ENCODE results near the gene AKR1A1.
"Not testable (repeated sequence)": the region's sequence is repeated elsewhere in the genome, so short reads cannot be mapped to it uniquely, and the experiment has no call there.

AKR1A1 gene

GRCh38 chr1:45523975-45524374, 26.7 kb upstream of the AKR1A1 start:
- not testable (repeated sequence) for DNase-seq (ENCODE audit: low read depth)

- no peak for DNase-seq (ENCODE audit: low read depth)
Observed at GRCh38 chr1:45526135-45526644, 24.4 kb upstream of the AKR1A1 start.

DNA sequence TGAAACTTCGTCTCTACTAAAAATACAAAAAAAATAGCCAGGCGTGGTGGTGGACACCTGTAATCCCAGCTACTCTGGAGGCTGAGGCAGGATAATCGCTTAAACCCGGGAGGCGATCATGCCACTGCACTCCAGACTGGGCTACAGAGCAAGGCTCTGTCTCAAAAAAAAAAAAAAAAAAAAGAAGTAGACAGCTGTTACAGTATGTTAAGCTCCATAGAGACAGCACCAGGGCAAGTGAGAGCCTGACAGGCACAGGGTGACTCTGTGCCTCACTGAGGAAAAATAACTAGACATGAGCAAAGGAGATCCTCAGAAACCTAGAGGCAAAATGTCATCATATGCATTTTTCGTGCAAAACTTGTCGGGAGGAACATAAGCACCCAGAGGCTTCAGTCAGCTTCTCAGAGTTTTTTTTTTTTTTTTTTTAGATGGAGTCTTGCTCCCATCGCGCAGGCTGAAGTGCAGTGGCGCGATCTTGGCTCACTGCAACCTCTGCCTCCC, 19.9 kb upstream of the AKR1A1 start:
- DNase-seq (ENCODE audit: low read depth), result no peak

DNA sequence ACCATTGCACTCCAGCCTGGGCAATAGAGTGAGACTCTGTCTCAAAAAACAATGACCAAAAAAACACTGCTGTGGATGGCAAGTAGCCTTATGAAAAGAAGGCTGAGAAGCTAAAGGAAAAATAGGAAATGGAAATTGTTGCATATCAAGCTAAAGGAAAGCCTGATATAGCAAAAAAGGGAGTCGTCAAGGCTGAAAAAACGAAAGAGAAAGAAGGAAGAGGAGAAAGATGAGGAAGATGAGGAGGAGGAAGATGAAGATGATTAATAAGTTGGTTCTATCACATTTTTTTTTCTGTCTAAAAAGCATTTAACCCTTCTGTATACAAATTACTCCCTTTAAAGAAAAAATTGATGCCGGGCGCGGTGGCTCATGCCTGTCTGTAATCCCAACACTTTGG, 18.8 kb upstream of the AKR1A1 start:
- no peak for DNase-seq (ENCODE audit: low read depth)

DNA sequence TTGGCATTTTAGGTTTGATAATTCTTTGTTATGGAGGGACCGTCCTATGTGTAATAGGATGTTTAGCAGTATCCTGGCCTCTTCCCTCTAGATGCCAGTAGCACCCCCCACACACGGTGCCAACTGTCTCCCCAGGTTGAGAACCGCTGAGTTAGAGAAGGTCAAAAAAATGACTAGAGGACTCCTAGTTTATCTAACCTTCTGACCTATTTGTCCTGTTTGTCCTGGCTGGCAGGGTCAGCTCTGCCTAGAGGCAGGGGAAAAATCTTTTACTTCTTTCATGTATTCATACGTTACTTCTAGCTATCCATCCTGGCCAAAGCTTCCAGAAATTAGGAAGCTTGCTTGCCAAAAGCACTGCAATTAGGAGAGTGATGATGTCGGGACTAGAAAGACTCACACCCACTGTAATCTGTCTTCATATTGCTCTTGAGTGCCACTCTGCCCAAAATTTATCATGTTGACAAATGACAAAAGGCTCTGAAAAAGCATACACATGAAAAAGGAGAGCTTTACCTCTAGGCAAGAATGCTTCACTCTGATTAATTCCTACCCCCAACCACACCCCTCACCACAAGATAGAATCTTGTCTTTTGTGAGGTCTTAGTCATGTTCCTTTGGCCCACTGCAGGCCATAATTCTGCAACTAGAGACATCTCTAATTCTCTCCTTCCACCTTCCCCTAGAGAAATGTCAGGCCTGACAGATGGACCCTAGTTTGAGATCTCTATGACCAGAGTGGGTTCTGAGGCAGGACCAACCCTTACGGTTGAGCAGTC, 14.4 kb upstream of the AKR1A1 start:
- DNase-seq (ENCODE audit: low read depth), result no peak

GRCh38 chr1:45536886-45537285, 13.7 kb upstream of the AKR1A1 start:
- no peak for DNase-seq (ENCODE audit: low read depth)

DNA sequence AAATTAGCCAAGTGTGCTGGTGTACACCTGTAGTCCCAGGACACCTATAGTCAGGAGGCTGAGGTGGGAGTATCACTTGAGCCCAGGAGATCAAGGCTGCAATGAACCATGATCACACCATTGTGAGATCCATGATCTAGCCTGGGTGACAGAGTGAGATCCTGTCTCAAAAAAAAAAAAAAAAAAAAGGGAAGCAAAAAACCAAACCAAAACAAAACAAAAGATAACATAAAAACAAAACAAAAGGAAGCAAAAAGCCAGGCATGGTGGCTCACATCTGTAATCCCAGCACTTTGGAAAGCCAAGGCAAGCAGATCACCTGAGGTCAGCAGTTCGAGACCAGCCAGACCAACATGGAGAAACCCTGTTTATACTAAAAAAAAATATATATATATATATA, 9.4 kb upstream of the AKR1A1 start:
- no peak for DNase-seq (ENCODE audit: low read depth)

GRCh38 chr1:45542591-45542990, 8.0 kb upstream of the AKR1A1 start:
- DNase-seq (ENCODE audit: low read depth), result no peak

DNA sequence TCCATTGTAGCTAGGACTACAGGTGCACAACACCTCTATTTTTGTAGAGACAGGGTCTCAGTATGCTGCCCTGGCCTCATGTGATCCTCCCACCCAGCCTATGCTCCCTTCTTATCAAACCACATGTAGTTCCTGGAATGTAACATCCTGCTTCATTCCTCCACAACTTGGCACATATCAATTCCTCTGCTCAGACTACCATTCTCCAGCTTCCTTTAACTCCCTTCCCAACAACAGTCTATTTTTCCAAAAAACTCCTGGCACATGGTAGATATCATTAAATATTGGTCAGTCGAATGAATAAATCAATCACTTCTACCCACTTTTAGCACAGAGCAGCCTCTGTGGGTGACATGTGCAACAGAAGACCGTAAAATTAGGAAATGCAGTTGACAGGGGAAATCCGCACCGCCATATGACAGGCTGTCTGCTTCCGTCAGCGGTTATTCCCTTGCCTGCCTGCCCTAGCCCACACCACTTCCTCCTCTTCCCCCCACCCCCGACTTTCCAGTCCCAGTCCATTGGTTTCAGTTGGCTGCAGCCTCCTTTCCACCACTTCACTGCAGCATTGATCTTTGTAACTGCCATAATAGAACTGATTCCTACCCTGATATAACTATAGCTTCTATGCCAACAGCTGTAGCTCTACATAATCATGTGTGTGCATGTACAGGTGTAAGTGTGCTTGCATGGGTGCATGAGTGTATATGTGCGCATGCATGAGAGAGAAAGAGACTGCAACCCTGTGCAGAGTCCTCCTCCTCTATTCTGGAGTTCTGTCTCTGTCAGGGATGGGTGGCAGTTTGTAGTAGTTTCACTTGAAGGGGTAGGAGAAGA, 6.8 kb upstream of the AKR1A1 start:
- peak; percentile 53 for DNase-seq (ENCODE audit: low read depth)

GRCh38 chr1:45544530-45544929, 6.1 kb upstream of the AKR1A1 start:
- no peak for DNase-seq (ENCODE audit: low read depth)

DNA sequence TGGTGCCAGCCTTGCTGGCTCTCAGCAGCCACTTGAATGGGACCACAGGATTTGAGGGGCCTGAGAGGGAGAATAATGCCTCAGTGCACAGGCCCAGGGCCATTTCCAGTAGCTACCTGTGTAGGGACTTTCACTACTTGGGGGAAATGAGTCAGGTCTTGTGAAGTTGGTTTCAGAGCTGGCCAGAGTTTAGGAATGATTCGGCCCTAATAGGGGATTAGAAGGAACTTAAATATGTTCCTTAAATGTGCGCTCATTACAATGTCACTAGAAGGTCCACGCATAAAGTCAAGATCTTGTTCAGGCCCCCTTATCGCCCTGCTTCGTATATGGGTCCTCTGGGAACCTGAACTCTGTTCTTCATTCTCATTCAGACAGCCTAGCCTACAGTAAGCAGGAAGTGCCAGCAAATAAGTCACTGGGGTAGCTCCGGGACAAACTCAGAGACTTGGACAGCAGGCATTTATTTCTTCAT, 5.6 kb upstream of the AKR1A1 start:
- DNase-seq (ENCODE audit: low read depth), result no peak

DNA sequence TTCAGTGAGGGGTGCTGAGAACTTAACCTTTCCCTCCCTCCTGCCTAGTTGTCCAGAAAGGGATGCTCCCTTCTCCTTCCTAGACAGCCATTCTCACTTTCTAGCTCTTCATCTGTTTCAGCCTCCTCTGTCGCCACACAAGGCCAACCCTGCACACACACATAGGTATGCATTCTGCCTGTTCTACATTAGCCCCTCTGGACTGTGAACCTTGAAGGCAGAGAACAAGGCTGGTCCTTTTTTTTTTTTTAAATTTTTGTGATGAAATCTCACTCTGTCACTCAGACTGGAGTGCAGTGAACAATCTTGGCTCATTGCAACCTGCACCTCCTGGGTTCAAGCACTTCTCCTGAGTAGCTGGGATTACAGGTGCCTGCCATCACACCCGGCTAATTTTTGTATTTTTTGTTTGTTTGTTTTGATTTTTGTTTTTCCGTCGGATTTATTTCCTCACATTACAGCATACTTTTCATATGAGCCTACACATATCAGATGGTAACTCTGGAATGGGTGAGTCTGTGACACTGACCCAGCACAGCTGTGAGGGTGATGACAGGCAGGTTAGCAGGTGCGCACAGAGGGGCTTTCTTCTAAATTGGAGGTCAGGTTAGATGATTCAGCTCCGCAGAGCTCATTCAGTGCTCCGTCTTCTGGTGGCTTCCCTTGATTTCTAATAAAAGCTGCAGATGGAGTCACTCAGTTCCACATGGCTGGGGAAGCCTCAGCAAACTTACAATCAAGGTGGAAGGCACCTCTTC, 4.9 kb upstream of the AKR1A1 start:
- DNase-seq (ENCODE audit: low read depth), result no peak

DNA sequence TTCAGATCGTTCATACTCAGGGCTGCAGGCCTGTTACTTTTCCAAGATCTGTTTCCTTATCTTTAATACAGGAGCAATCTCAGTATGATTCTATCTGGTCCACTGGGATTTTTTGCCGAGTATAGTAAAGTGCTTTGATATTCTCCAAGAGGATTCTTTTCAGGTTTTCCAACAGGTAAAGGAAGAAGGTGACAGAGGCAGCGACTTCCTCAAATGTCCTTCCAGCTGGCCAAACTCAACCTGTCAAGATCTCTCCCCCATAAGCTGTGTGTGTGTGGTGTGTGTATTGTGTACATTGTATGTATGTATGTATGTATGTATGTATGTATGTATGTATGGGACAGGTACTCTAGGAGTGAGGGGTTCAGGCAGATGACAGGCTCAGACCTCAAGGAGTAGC, 1.1 kb downstream of the AKR1A1 start:
- no peak for DNase-seq (ENCODE audit: low read depth)

- DNase-seq (ENCODE audit: low read depth), result no peak
Observed at GRCh38 chr1:45552331-45552730, 1.7 kb downstream of the AKR1A1 start.

DNA sequence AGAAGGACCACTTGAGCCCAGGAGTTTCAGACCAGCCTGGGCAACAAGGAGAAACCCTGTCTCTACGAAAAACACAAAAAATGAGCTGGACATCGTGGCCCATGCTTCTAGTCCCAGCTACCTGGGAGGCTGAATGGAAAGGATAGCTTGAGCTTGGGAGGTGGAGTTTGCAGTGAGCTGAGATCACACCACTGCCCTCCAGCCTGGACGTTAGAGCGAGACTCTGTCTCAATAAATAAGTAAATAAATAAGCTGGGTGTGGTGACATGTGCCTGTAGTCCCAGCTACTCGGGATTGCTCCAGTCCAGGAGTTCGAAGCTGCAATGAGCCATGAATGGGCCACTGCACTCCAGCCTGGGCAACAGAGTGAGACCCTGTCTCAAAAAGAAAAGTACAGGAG, 3.6 kb downstream of the AKR1A1 start:
- DNase-seq (ENCODE audit: low read depth), result no peak

DNA sequence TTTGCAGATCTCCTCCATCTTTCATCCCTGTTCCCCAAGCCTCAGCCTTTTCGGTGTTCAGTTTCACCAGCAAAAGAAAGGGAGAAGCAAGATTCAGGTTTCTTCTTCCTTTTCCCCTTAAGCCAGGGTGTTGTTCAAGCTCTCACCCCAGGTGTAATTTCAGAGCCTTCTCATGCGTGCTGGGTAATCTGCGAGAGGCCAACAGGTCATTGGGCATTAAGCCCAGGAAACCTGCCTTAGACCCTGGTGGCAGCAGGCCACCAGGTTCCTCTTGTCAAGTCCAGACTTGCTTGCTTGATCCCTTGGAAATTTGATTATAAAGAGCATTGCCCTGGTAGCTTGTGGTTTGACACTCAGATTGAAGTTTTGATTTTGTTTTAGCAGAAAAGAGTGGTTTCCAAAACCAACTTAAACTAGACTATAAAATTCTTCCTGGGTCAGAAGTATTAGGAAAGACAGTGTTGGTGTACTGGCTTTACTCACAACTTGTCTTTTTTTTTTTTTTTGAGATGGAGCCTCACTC, 6.9 kb downstream of the AKR1A1 start:
- no peak for DNase-seq (ENCODE audit: low read depth)

DNA sequence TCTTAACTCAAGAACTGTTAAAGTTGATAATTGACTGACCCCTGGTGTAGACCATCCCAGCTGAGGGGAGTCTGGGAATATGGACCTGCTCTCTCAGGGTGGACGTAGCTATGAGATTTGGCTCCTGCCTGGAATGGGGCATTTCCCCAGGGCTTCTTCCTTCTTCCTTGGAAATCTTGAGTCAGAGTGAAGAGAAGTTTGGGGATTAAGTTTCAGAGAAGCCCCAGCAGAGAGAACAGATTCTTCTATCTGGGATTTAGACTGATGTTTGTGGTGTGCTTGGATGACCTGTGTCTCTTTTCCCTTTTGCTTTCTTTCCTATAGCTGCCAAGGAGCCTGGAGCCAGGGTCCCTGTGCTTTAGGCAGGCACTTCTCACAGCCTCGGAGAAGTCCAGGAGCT, 13.2 kb downstream of the AKR1A1 start:
- DNase-seq (ENCODE audit: low read depth), result no peak

GRCh38 chr1:45566722-45567121, 16.1 kb downstream of the AKR1A1 start:
- no peak for DNase-seq (ENCODE audit: low read depth)

GRCh38 chr1:45567911-45568310, 17.3 kb downstream of the AKR1A1 start:
- no peak for DNase-seq (ENCODE audit: low read depth)

DNA sequence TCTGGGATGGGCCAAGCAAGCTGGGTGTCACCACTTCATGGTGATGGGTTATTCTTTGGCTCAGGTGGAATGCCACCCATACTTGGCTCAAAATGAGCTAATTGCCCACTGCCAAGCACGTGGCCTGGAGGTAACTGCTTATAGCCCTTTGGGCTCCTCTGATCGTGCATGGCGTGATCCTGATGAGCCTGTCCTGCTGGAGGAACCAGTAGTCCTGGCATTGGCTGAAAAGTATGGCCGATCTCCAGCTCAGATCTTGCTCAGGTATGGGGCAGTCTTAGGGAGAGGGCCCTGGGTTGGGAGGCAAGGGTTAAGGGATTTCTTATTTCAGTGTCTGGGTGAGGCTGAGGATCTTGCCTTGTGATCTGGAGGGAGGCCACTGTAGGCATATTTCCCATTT, 17.8 kb downstream of the AKR1A1 start:
- no peak for DNase-seq (ENCODE audit: low read depth)

GRCh38 chr1:45569571-45569961, 18.9 kb downstream of the AKR1A1 start:
- no peak for DNase-seq (ENCODE audit: low read depth)
